Activated CD8-positive, alpha-beta memory T cell treated with anti-CD3 and anti-CD28 coated beads, Interleukin-2, amount 50 U/mL, for 24 hours (primary cell): ENCODE data around the gene LILRA6.
"Not testable (repeated sequence)": the region's sequence is repeated elsewhere in the genome, so short reads cannot be mapped to it uniquely, and the experiment has no call there.

ENCODE experiments used
- DNase-seq: peaks from one replicate; pipeline ENCODE4 v3.0.0-alpha.2; 2020; ENCODE audit errors: extremely low read depth

The LILRA6 gene

DNA sequence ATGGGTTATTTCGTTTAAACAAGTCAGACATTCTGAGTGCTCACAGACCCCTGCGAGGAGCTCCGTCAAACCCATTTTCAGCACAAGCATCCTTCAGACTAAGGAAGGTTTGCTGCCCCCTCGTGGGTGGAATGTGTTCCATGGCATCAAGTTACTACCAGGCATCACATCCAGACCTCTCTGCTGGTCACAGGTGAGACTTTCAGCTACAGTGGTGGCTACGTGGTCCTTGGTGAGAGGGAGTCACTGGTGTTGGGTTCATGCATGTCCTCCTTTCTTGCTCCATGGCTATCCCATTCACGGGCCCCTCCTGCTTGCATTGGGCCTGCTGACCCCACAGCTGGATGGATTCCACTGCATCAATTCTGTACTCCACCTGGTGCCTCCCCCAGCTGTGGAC lies 23.5 kb upstream of the LILRA6 start:
- peak; percentile 45 for DNase-seq

DNA sequence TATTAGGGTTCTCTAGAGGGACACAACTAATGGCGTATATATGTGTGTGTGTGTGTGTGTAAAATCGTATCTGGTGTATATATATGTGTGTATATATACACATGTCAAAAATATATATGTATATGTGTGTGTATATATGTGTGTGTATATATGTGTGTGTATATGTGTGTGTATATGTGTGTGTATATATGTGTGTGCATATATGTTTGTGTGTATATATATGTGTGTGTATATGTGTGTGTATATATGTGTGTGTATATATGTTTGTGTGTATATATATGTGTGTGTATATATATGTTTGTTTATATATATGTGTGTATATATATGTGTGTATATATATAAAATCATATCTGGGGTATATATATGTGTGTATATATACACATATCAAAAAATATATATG lies 19.9 kb upstream of the LILRA6 start:
- no peak for DNase-seq

DNA sequence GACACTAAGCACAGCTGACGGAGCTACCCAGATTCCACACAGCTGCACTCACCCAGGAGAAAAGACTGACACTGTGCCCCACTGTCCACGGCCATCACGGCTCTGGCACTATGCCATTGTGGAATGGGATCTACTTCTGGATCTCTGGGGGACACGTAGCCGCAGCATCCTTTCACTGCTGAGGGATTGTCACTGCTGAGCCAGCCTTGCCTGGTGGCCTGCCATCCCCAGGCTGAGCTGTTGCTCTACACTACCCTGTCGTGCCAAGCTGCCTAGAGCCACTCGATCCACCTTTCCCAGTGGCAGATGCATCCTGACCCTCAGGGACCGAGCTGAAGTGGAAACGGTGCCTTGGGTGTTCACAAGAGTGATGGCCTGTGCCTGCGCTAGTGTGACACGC lies 19.5 kb upstream of the LILRA6 start:
- DNase-seq = no peak

DNA sequence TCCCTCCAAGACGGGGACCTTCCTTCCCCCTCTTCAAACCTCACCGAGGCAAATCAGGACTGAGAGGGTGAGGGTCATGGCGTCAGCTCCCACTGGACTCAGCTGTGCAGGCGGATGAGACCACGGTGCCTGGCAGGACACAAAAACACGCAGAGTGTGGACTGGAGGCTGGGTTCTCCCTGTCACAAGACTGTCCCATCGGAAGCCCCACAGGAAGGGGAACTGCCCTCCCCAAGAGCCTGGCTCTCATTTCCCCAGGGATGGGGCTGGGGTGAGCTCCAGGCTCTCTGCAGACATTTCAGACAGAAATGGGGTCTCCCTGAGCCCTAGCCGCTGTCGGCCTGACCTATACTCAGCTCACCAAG lies 14.5 kb upstream of the LILRA6 start, which contains the start of gene LILRB5:
LILRB5 (minus strand) TSS at position 158 of the 365 bp plus-strand sequence; CDS start at position 78, 80 bp downstream.
- DNase-seq = no peak

DNA sequence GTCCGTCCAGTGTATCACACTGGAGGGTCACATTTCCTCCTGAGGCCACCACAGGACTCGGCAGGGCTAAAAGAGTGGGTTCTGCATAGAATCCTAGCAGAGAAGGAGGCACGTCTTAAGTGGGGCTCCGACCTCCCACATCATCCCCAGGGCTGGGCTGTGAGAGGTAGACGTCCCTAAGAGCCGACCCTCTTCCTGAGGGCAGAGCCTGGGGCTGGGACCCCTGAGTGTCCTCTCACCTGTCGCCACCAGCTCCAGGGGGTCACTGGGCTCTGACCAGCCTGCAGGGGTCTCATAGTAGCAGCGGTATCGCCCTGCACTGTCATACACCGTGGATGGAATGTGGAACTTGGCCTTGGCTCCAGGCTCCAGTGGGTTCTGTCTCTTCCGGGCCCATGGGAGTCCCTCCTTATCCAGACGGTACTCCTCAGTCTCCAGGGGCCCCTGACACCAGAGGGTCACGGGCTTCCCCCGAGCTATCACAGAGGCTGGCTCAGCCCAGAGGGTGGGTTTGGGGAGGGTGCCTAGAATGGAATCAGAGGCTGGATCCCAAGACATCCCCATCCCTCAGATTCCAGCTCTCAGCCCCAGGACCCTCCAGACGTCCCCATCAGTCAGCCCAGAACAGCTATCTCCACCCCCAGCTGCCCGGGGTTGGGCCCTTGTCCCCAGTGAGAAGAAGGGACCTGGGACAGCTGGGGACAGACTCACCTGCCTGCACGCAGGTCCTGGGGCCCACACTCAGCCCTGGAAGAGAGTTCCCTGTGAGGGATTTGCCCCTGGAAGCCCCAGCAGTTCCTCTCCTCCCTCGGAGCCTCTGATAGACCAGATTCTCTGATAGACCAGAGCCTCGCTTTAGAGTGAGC lies 13.9 kb upstream of the LILRA6 start:
- DNase-seq = no peak

DNA sequence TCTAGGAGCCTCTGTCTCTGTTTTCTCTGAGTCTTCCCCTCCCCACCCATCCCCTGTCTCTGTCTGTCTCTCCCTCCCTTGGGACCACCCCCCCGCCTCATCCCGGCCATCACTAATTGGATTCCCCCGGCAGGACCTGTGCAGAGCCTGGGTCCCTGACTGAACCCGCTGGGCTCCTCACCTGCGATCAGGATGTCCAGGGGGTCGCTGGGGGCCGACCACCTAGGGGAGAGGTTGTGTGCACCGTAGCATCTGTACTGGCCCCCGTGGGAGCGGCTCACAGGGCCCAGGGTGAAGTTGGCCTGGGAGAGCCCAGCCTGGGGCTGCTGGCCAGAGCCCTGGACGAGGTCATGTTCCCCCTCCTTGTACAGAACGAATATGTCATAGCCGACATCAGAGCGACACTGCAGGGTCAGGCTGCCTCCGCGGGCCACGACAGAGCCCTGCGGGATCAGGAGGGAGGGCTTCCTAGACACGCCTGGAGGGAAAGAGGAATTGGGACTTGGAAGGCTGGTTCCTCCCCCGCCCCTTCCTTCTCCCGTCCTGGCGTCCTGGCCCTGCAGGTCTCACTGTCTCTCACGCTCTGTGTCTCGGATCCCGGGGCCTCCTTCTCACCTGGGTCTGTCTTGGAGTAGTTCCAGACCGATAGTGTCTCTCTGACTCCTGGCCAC lies 12.7 kb upstream of the LILRA6 start:
- no peak for DNase-seq

DNA sequence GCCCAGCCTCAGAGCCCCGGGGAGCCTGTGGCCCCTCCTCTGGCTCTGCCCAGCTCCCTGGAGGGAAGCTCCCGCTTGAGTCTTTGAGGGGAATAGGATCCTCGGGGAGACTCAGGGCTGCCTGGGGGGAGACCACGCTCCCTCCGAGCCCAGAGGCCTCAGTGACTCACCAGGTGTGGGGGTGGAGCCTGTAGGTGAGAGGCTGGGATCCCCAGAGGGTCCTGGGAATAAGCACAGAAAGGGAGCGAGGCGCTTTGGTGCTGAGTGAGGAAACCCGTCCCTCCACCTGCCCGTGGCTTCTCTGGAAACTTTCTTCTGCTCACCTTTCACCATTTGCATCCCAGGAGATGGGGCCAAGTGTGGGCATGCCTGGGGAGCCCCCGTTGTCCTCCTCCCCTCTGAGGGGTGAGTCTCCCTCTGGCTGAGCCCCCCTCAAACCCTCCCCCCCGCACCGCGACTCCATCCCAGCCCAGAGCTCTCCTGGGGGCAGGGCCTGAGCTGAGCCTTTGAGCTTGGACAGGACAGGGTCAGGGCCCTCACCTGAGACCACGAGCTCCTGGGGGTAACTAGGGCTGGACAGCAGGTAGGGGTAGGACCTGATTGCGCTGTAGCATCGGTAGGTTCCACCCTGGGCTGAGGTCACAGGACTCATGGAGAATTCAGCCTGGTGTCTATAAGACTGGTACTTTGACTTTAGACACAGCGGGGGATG lies 11.8 kb upstream of the LILRA6 start:
- DNase-seq = no peak

DNA sequence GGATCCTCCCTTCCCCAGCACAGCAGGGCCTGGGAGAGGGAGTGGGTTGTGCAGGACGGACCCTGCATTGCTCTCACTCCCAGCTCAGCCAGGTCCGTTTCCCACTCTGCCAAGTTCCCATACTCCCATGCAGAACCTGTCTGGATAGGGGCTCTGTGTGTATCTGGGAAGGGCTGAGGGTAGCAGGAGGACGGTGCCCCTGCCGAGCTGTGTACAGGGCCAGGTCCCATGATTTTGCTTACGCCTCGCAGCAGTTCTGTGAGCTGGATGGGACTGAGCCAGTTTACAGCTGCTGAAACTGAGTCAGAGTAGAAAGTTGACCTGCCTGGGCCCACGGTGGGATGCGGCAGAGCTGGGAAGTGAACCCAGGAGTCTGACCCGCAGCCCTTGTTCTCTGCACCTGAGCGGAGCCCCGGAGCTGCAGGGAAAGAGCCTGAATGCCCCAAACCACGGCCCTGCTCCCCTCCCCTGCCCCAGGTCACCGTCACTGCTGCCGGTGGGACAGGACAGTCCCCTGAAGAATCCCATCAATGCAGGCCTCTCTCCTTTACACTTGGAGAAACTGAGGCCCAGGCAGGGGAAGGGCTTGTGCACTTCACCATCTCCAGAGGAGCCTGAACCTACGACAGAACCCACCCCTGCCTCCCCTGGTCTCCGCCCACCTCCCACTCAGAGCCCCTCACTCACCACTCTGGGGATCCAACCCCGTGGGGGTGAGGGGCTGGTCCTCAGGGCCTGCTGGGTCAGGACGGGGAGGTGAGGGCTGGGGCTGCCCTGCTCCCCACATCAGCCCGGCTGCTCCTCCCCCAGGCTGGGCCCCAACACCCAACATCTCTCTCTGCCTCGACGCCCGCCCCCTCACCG lies 11.0 kb upstream of the LILRA6 start:
- no peak for DNase-seq

DNA sequence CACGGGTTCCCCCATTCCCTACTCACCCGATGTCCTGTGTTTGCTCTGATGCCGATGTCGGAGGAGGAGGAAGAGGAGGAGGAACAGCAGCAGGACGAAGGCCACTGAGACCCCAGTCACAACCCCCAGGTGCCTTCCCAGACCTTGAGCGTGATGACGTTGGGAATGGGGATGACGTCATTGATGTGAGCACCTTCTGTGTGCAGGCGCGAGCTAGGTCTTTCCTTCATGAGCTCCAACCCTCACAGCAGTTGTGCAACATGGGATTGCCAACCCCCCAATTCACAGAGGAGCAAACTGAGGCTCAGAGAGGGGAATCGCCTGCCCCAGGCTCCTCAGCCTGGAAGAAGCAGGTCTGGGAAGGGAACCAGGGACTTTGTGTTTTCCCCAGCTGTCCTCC lies 10.3 kb upstream of the LILRA6 start:
- no peak for DNase-seq

DNA sequence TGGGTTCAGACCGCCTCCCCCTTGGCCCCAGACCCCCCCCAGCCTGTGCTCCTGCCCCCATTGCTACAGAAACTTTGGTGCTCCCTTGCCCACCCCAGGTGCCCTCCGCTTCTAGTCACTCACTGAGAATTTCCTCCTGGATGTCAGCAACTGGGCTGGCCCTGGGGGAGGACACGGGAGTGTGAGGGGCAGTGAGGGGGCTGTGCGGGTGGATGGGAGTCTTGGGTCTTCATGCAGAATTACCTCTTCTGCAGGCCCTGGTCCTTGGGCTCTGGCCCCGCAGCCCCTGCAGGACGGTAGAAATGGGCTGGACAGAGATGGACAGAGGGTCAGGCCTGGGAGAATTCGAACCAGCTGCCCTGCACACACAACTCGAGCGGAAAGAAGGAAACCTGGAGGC lies 9.7 kb upstream of the LILRA6 start:
- DNase-seq = no peak

DNA sequence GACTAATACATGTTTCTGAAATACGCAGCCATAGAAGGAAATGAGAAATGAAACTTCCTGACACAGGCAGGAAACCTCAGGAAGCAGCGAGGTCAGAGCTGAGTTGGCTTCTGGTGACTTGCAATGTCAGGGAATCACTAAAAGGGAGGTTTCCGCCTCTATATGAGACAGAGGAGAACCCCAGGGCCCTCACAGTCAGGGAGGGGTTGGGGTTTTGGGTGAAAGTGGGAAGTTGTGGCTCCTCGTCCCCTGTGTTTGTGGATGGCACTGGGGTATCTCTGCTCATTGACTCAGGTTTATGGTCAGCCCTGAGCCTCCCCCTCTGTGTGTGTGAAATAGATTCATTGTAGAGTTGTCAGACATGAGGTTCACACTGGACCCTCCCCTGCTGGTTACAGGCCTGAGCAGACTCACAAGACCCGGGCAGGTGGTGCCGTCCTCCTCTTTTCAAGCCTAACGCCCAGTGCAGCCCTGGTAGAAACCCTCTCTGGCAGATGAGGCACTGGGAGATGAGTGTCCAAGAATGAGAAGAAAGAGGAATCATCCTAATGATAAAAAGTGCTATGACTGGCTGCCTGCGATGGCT lies 5.5 kb upstream of the LILRA6 start:
- peak; percentile 30 for DNase-seq

DNA sequence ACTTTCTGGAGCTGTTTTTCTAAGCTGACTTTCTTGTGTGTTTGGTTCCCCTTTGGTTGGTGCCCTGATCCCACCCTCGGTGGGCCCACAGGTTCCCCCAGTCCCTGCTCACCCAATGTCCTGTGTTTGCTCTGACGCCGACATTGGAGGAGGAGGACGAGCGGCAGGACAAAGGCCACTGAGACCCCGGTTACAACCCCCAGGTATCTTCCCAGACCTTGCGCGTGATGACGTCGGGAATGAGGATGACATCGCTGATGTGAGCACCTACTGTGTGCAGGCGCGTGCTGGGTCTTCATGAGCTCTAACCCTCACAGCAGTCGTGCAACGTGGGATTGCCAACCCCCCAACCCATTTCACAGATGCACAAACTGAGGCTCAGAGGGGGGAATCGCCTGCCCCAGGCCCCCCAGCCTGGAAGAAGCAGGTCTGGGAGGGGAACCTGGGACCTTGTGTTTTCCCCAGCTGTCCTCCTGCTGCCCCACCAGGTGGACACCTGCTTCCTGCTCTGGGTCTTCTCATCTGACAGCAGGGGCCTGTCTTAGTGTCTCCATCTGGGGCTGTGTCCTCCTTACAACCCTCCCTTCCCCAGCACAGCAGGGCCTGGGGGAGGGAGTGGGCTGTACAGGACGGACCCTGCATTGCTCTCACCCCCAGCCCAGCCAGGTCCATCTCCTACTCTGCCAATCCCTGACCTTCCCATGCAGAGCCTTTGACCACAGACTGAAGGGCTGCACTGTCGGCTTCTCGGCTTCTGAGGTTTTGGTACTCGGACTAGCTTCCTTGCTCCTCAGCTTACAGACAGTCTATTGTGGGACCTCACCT lies 4.7 kb upstream of the LILRA6 start:
- DNase-seq = no peak

DNA sequence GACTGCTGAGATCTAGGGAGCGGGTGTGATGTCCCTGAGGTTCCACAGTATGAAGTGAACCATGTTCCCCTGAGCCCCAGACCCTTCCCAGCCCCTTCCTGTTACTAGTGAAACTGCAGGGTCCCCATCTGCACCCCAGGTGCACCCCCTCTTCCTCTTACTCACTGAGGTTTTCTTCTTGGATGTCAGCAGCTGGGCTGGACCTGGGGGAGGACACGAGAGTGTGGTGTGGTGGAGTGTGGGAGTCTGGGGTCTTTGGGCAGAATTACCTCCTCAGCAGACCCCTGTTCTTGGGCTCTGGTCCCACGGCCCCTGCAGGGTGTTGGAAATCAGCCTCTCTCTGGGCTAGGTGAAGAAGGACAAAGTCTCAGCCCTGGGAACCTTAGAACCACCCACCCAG lies 3.3 kb upstream of the LILRA6 start:
- DNase-seq = no peak

DNA sequence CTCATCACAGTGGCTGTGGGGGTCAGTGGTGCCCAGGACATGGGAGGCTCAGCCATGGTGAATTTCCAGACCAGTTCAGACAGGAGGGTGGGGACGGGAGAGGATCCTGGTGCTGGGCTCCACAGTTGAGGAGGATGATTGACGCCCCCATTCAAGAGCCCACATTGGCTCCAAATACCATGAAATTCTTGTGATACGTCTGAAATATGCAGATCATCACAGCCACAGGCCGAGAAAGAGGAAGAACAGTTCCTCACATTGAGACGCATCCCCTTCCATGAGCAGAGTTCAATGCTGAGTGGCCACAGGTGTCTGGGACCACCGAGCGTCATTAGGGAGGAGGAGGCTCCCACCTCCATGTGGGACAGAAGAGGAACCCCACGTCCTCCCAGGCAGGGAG lies 1.2 kb upstream of the LILRA6 start:
- DNase-seq = not testable (repeated sequence)

DNA sequence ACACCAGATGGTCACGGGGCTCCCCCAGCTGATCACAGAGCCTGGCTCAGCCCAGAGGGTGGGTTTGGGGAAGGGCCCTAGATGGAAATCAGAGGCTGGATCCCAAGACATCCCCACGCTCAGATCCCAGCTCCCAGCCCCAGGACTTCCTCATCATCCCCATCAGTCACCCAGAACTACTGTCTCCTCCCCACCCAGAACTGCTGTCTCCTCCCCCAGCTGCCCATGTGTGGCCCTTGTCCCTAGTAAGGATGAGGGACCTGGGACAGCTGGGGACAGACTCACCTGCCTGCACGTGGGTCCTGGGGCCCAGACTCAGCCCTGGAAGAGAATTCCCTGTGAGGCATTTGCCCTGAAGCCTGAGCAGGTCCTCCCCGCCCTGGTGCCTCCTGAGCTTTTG lies 356 bp downstream of the LILRA6 start:
- DNase-seq = not testable (repeated sequence)

DNA sequence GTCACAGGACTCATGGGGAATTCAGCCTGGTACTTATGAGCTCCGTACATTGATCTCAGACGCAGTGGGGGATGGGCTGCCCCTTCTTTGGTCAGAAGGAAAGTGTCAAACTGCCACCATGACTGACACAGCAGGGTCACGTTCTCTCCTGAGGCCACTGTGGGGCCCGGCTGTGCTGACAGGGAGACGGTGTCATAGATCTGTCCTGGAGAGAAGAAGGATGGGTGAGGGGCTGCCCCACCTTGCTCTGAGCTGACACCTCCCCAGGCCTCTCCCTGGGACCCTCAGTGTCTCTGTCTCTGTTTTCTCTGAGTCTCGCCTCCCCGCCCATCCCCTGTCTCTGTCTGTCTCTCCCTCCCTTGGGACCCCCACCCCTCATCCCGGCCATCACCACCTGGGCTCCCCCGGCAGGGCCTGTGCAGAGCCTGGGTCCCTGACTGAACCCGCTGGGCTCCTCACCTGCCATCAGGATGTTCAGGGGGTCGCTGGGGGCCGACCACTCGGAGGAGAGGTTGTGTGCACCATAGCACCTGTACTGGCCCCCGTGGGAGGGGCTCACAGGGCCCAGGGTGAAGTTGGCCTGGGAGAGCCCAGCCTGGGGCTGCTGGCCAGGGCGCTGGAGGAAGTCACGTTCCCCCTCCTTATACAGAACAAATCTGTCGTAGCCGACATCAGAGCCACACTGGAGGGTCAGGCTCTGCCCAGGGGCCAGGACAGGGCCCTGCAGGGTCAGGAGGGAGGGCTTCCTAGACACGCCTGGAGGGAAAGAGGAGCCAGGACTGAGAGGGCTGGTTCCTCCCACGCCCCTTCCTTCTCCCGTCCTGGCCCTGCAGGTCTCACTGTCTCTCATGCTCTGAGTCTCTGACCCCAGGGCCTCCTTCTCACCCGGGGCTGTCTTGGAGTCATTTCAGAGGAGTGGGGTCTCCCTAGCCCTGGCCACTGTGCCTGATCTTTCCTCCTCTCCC lies 1.9 kb downstream of the LILRA6 start:
- DNase-seq = not testable (repeated sequence)

DNA sequence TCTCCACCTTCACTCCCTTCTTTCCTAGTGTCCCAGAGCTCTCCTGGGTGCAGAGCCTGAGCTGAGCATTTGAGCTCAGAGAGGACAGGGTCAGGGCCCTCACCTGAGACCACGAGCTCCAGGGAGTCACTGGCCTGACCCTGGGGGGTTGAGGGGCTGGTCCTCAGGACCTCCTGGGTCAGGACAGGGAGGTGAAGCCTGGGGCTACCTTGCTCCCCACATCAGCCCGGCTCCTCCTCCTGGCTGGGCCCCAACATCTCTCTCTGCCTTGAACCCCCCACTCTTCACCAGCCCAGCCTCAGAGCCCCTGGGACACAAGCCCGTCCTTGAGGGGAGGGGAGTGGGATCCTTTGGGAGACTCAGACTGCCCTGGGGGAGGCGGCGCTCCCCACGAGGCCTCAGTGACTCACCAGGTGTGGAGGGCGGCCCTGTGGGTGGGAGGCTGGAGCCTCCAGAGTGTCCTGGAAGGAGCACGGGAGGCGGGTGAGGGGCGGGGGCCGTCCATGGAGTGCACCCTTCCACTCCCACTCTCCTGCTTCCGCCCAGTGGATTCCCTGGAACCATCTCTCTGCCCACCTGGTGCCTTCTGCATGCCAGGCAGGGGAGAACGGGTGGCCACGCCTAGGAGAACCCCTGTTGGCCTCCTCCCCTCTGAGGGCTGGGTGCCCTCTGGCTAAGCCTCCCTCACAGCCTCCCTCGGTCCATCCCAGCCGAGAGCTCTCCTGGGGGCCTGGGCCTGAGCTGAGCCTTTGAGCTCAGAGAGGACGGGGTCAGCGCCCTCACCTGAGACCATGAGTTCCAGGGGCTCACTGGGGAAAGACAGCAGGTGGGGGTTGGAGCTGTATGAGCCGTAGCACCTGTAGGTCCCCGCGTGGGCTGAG lies 2.9 kb downstream of the LILRA6 start:
- DNase-seq = not testable (repeated sequence)

DNA sequence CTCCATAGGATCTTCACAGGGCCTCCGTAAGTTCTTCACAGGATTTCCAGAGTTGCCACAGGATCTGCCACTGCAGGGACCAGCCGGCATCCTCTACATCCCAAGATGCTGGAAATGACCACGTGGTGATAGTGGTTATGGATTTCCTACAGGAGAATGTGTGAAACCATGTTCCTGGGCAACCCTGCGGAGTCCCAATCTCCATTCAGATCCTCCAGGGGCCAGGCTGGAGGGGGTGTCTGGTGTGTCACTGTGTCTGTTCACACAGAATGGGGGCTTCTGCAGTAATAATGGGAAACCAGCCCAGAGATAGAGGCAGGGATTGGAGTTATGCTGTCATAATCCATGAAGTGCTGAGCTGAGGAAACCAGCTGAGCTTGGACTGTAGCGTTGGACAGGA lies 8.6 kb downstream of the LILRA6 start:
- no peak for DNase-seq
